ENCODE results near the gene INPPL1. TPM values are rescaled to one million over a fixed set of nuclear protein-coding genes. Genes with fewer than 3 reads are reported as not detected.

INPPL1 gene
- total and polyA plus RNA-seq, 8 donors = 20.9 to 226 (median 99.2) TPM

- Histone ChIP-seq H3K36me3 (peaks cover 90 to 100% (median 98%) of the 10 kb centered on the region in 4 donors), H3K9me3 (no peaks in the 10 kb centered on the region), H3K4me1 (peaks cover 7 to 35% (median 24%) of the 10 kb centered on the region in 4 donors), H3K27ac (no peak overlapping the region), H3K27me3 (no peaks in the 10 kb centered on the region), H3K4me3 (no peak overlapping the region)
- WGBS, 5 donors = 90 to 97% (median 93%) methylated on average over 16 to 18 of the region's 18 CpGs
- TF ChIP-seq POLR2AphosphoS5 (IDR thresholded peaks at IDR 0.05) = no peak
- no peak for TF ChIP-seq CTCF (IDR thresholded peaks at IDR 0.05)
- no peak for TF ChIP-seq EP300 (IDR thresholded peaks at IDR 0.05)
- no peak for TF ChIP-seq POLR2A (IDR thresholded peaks at IDR 0.05)
- intact Hi-C loops (cut with DNase I; ENCODE audit: low total_unique reads) = no loop called here
- DNase-seq = no peak
Observed at GRCh38 chr11:72232260-72233055, 7.9 kb downstream of the INPPL1 start.

- TF ChIP-seq CTCF (IDR thresholded peaks at IDR 0.05) = no peak
- no peak for TF ChIP-seq POLR2A (IDR thresholded peaks at IDR 0.05)
- TF ChIP-seq EP300 (IDR thresholded peaks at IDR 0.05) = no peak
- TF ChIP-seq POLR2AphosphoS5 (IDR thresholded peaks at IDR 0.05) = no peak
- DNase-seq = no peak
- intact Hi-C loops (cut with DNase I; ENCODE audit: low total_unique reads) = no loop called here
- Histone ChIP-seq H3K27ac (no peak overlapping the region), H3K4me1 (peaks cover 0 to 35% (median 25%) of the 10 kb centered on the region in 4 donors), H3K9me3 (no peaks in the 10 kb centered on the region), H3K27me3 (no peaks in the 10 kb centered on the region), H3K4me3 (no peak overlapping the region), H3K36me3 (peaks cover 89 to 100% (median 98%) of the 10 kb centered on the region in 4 donors)
- WGBS, 5 donors = 90 to 95% (median 92%) methylated on average over 8 to 13 of the region's 13 CpGs
Observed at GRCh38 chr11:72233056-72233772, 8.6 kb downstream of the INPPL1 start.

- peaks cover 83 to 97% (median 91%) of the 10 kb centered on the region in 4 donors for H3K36me3 ChIP-seq
- no peak overlapping the region for H3K27ac ChIP-seq
- no peaks in the 10 kb centered on the region for H3K9me3 ChIP-seq
- 83 to 86% (median 85%) methylated on average over 7 to 8 of the region's 8 CpGs for WGBS, 5 donors
- intact Hi-C loops (cut with DNase I; ENCODE audit: low total_unique reads) = no loop called here
- H3K4me3 ChIP-seq = no peak overlapping the region
- no peaks in the 10 kb centered on the region for H3K27me3 ChIP-seq
- no peak for TF ChIP-seq EP300 (IDR thresholded peaks at IDR 0.05)
- no peak for TF ChIP-seq POLR2AphosphoS5 (IDR thresholded peaks at IDR 0.05)
- TF ChIP-seq POLR2A (IDR thresholded peaks at IDR 0.05) = no peak
- no peak for TF ChIP-seq CTCF (IDR thresholded peaks at IDR 0.05)
- peaks cover 3 to 41% (median 30%) of the 10 kb centered on the region in 4 donors for H3K4me1 ChIP-seq
- no peak for DNase-seq
Observed at GRCh38 chr11:72233773-72234513, 9.4 kb downstream of the INPPL1 start.

GRCh38 chr11:72234514-72234830 is 9.9 kb downstream of the INPPL1 start:
- DNase-seq = no peak
- intact Hi-C loops (cut with DNase I; ENCODE audit: low total_unique reads) = no loop called here
- Histone ChIP-seq H3K9me3 (no peaks in the 10 kb centered on the region), H3K36me3 (peaks cover 78 to 91% (median 86%) of the 10 kb centered on the region in 4 donors), H3K4me3 (no peak overlapping the region), H3K27ac (no peak overlapping the region), H3K27me3 (peaks cover 0 to 5% (median 0%) of the 10 kb centered on the region in 3 donors), H3K4me1 (peaks cover 8 to 46% (median 35%) of the 10 kb centered on the region in 4 donors)
- 77 to 84% (median 80%) methylated on average over 3 of the region's 3 CpGs for WGBS, 5 donors
- TF ChIP-seq EP300 (IDR thresholded peaks at IDR 0.05) = no peak
- TF ChIP-seq POLR2A (IDR thresholded peaks at IDR 0.05) = no peak
- TF ChIP-seq CTCF (IDR thresholded peaks at IDR 0.05) = no peak
- no peak for TF ChIP-seq POLR2AphosphoS5 (IDR thresholded peaks at IDR 0.05)
